Stimulated activated CD4-positive, alpha-beta T cell treated with anti-CD3 and anti-CD28 coated beads, Interleukin-2, amount 100 ng/mL, for 48 hours (primary cell): ENCODE measurements around the gene PNPLA8.
"Not testable (repeated sequence)": the region's sequence is repeated elsewhere in the genome, so short reads cannot be mapped to it uniquely, and the experiment has no call there.

Experiments used
- DNase-seq, 2 donors: peaks; one replicate each; pipeline ENCODE4 v3.0.0-alpha.2; 2020

The PNPLA8 gene

GRCh38 chr7:108467391-108467790 lies 58.5 kb downstream of the PNPLA8 start:
- no peak for DNase-seq

DNA sequence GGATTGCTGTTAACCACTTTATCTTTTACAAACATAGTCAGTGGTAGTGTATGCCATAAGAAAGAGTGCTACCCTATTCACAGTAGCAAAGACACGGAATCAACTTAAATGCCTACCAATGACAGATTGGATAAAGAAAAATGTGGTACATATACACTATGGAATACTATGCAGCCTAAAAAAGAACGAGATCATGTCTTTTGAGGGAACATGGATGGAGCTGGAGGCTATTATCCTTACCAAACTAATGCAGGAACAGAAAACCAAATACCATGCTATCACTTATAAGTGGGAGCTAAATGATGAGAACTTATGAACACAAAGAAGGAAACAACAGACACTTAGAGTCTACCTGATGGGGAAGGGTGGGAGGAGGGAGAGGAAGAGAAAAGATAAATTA lies 59.6 kb downstream of the PNPLA8 start:
- not testable (repeated sequence) for DNase-seq

DNA sequence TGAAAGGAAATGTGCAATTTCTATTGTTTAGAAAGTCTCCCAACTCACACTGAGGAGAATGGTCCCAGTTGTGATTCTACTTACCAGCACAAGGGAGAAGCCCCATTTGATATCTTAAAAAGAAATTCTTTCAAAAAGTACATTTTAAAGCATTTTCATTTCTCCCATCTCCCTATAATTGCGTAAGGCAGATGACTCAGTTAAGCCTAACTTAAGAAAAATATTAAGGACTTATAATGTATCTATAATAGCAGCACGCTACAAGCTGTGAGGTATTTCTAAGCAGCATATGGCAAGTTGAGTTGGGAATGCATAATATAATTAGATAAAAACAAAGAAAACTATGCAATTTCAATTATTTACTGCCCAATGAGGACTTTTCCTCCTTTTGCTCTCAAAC lies 61.2 kb downstream of the PNPLA8 start:
- no peak for DNase-seq

- no peak for DNase-seq
These were observed 62.3 kb downstream of the PNPLA8 start for GRCh38 chr7:108463613-108464012.

DNA sequence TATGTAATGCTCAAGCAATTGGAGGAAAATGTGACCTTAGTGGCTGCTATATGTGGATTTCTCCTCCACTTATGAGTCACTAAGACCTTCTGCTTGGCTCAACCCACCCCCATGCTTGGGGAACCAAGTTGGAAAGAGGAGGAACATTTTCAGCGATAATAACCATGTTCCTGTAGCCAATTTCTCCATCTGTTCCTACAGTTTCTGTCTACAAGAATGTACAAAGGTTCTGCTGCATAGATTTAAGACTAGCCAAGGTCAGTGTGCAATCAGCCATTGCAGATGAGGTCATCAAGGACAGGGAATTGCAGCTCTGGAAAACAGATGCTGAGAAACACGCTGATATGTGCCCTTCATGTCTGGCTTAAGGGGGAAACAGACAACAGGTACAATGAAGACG lies 64.1 kb downstream of the PNPLA8 start:
- no peak for DNase-seq

GRCh38 chr7:108460964-108461363 lies 65.0 kb downstream of the PNPLA8 start:
- no peak for DNase-seq

GRCh38 chr7:108459922-108460551 lies 65.9 kb downstream of the PNPLA8 start:
- DNase-seq, result no peak

DNA sequence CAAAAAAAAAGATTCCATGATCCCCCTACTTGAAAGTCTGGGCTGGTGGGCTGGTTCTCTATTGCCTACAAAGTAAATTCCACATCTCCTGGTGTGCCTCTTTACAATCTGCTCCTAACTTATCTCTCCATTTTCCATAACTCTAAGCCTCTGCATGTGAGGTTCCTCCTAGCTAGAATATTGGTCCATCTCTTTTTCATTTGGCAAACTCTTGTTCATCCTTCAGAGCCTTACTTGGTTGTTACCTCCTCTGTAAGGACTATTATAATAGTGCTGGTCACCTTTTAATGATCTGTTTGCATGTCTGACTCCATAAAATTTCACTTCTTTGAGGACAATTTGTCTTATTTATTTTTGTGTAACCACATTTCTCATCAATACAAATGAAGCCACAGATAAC lies 68.1 kb downstream of the PNPLA8 start:
- DNase-seq, result no peak

- no peak for DNase-seq
These were observed 68.9 kb downstream of the PNPLA8 start for GRCh38 chr7:108456845-108457540.

- DNase-seq, result peak in 1 of 2 donors; percentile 18
These were observed 69.8 kb downstream of the PNPLA8 start, which contains the start of gene NRCAM for GRCh38 chr7:108455998-108456677. Gene NRCAM (minus strand): TSS chr7:108456436. CDS start chr7:108240064, 216,372 bp downstream.

- DNase-seq, result no peak
These were observed 70.4 kb downstream of the PNPLA8 start for GRCh38 chr7:108455551-108455997.

- no peak for DNase-seq
These were observed 71.0 kb downstream of the PNPLA8 start for GRCh38 chr7:108454674-108455550.

- DNase-seq, result no peak
These were observed 71.6 kb downstream of the PNPLA8 start for GRCh38 chr7:108454317-108454673.

- DNase-seq, result no peak
These were observed 72.6 kb downstream of the PNPLA8 start for GRCh38 chr7:108453320-108453719.

DNA sequence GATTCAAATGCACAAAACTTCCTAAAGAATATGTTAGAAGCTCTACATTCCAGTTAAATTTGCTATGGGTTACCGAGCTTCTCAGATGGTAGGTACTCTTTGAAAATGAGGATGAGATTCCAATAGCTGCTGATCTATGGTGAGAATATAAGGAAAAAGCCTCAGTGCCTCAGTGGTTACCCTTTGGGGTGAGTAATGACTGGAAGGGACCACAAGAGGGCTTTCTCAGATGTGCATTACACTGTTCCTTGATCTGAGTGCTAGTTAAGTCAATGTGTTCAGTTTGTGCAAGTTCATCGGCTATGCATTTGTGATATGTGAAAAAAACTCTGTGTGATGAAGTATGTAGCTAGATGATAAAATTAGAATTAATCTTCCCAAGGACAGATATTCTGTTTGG lies 73.2 kb downstream of the PNPLA8 start:
- DNase-seq, result no peak

- no peak for DNase-seq
These were observed 74.6 kb downstream of the PNPLA8 start for GRCh38 chr7:108451296-108451848.

GRCh38 chr7:108450160-108450559 lies 75.8 kb downstream of the PNPLA8 start:
- DNase-seq, result no peak

GRCh38 chr7:108449521-108449920 lies 76.4 kb downstream of the PNPLA8 start:
- DNase-seq, result no peak

DNA sequence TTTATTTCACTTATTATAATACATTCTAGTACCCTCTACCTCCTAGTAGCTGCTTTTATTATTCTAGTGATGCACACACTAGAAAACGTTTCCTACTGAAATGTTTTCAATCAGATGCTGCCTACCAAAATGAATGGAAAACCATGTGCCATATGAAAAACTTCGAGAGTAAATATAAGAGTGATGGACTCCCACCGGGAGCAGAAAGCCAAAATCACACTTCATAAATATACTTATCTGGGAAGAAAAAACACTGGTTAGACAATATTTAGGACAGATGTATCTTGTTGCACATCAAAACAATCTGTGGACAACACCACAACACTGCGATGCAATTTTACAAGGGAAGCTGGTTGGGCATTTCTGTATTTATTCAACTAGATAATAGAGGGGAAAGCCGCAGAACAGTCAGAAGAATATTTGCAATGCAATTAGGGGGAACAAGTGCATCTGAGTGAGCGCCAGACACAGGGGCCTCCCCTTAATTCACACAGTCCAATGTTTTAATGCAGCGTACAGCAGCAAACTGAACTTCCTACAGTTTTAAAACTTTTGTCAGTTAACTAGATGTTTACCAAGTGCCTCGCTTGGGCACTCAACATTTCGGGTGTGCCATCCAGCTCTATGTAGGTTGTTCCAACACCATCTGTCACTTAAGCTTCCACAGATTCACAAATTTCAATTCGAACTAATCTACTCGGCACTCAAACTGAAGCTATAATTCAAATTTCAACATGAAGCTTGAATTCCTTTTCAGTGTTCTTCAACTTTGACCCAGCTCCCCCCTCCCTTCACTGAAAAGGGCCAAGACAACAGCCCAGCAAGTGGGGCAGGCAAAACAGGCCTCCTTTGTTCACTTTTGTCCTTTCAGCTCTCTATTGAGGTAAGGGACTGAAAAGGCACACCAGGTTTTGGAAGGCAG lies 77.1 kb downstream of the PNPLA8 start:
- no peak for DNase-seq

DNA sequence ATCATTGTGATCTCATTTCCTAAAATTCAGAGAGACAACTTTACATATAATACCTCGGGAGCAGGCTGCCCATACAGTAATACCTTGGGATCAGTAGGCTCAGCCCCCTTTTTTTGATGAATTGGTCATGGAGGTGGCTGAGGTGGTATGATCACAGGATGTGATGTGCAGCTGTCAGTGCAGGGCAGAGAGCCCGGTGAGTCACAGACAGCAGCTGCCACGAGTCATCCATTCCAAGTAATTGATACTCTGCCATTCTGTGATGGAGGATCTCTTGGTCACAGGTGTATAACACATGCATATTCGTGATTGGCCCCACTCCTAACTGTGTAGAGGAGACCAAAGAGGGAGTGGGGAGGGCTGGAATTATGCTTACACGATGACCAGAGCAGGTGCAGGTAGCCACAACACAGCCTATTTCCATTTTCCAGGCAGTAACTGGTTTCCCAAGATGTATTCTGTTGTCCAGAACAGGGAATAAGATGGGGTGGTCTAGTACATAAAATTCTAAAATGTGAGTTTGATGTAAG lies 83.8 kb downstream of the PNPLA8 start:
- peak in 1 of 2 donors; percentile 14 for DNase-seq

DNA sequence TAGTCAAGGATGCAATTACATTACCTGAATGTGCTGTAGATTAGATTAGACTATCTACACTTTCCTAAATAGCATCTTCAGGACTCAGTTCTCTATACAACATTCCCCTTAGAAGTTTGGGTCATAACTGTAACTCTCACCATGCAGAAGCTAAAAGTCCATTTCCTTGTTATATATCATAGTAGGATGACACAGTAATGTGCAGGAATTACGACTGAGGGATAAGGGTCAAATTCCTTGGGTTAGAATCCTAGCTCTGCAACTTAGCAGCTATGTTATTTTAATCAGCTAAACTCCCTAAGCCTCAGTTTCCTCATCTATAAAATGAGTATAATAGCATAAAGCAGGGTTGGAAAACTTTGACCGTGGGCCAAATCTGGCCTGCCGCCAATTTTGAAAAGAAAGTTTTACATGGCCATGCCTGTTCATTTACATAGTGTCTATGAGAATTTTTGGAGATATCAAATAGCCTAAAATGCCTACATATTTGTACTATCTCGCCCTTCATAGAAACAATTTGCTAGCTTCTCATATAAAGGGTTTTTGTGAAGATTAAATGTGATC lies 84.5 kb downstream of the PNPLA8 start:
- DNase-seq, result no peak
